GM18520 (cell line): ENCODE measurements around the gene RAB4A.

ENCODE experiments used
- ATAC-seq: cut with Tn5 transposase; IDR thresholded peaks from one replicate; pipeline ENCODE4 v1.9.1; 2021; ENCODE audit not compliant: unreplicated experiment

Gene RAB4A

GRCh38 chr1:229270547-229271447 lies at the start of gene RAB4A:
Gene RAB4A (plus strand): TSS chr1:229271111. CDS start chr1:229271340, 229 bp downstream.
- peak; percentile 77 for ATAC-seq

- no peak for ATAC-seq
Measured at GRCh38 chr1:229222081-229222480, 48.8 kb upstream of the RAB4A start.

GRCh38 chr1:229223498-229223897 lies 47.4 kb upstream of the RAB4A start:
- ATAC-seq, result no peak

- ATAC-seq, result no peak
Measured at GRCh38 chr1:229224308-229224707, 46.6 kb upstream of the RAB4A start.

GRCh38 chr1:229225331-229225782 lies 45.6 kb upstream of the RAB4A start:
- ATAC-seq, result no peak

- no peak for ATAC-seq
Measured at GRCh38 chr1:229226796-229227195, 44.1 kb upstream of the RAB4A start.

- ATAC-seq, result no peak
Measured at GRCh38 chr1:229227298-229227919, 43.5 kb upstream of the RAB4A start.

- no peak for ATAC-seq
Measured at GRCh38 chr1:229228522-229228921, 42.4 kb upstream of the RAB4A start.

GRCh38 chr1:229229137-229229720 lies 41.7 kb upstream of the RAB4A start:
- no peak for ATAC-seq

GRCh38 chr1:229229721-229230139 lies 41.2 kb upstream of the RAB4A start:
- no peak for ATAC-seq

GRCh38 chr1:229230140-229230892 lies 40.6 kb upstream of the RAB4A start:
- ATAC-seq, result peak; percentile 48

- no peak for ATAC-seq
Measured at GRCh38 chr1:229230893-229231753, 39.8 kb upstream of the RAB4A start.

- ATAC-seq, result no peak
Measured at GRCh38 chr1:229231754-229232119, 39.2 kb upstream of the RAB4A start.

GRCh38 chr1:229234870-229235472 lies 35.9 kb upstream of the RAB4A start:
- ATAC-seq, result no peak

- ATAC-seq, result no peak
Measured at GRCh38 chr1:229237320-229237719, 33.6 kb upstream of the RAB4A start.

- ATAC-seq, result no peak
Measured at GRCh38 chr1:229238231-229238630, 32.7 kb upstream of the RAB4A start.

GRCh38 chr1:229238674-229239415 lies 32.1 kb upstream of the RAB4A start:
- ATAC-seq, result no peak

- no peak for ATAC-seq
Measured at GRCh38 chr1:229240532-229240931, 30.4 kb upstream of the RAB4A start.

GRCh38 chr1:229241390-229241789 lies 29.5 kb upstream of the RAB4A start:
- ATAC-seq, result no peak
